ENCODE results near the gene NTN5.
"Not testable (repeated sequence)": the region's sequence is repeated elsewhere in the genome, so short reads cannot be mapped to it uniquely, and the experiment has no call there.

Gene NTN5

GRCh38 chr19:48672994-48673393, at the start of gene NTN5:
TSS of gene NTN5 (minus strand) at chr19:48673017. CDS start at chr19:48670986, 2,031 bp downstream.
- no peak for DNase-seq (ENCODE audit: low read depth in 2 of 2)

- DNase-seq (ENCODE audit: low read depth in 2 of 2) = no peak
These were observed 49.4 kb upstream of the NTN5 start for GRCh38 chr19:48722196-48722708.

- DNase-seq (ENCODE audit: low read depth in 2 of 2) = peak; percentile 64 to 83
These were observed 47.9 kb upstream of the NTN5 start for GRCh38 chr19:48720613-48721296.

- DNase-seq (ENCODE audit: low read depth in 2 of 2) = no peak
These were observed 47.4 kb upstream of the NTN5 start for GRCh38 chr19:48720251-48720612.

GRCh38 chr19:48719263-48720171, 46.7 kb upstream of the NTN5 start, which contains the start of gene MAMSTR:
TSS of gene MAMSTR (minus strand) at chr19:48719725. CDS start at chr19:48719031, 694 bp downstream.
- no peak for DNase-seq (ENCODE audit: low read depth in 2 of 2)

- DNase-seq (ENCODE audit: low read depth in 2 of 2) = no peak
These were observed 46.0 kb upstream of the NTN5 start for GRCh38 chr19:48718711-48719231.

GRCh38 chr19:48718106-48718505, 45.3 kb upstream of the NTN5 start:
- DNase-seq (ENCODE audit: low read depth in 2 of 2) = not testable (repeated sequence)

- DNase-seq (ENCODE audit: low read depth in 2 of 2) = no peak
These were observed 43.9 kb upstream of the NTN5 start for GRCh38 chr19:48716562-48717291.

- DNase-seq (ENCODE audit: low read depth in 2 of 2) = no peak
These were observed 42.9 kb upstream of the NTN5 start for GRCh38 chr19:48715681-48716171.

- DNase-seq (ENCODE audit: low read depth in 2 of 2) = no peak
These were observed 42.2 kb upstream of the NTN5 start for GRCh38 chr19:48714759-48715675.

GRCh38 chr19:48713864-48714755, 41.3 kb upstream of the NTN5 start:
- DNase-seq (ENCODE audit: low read depth in 2 of 2) = peak; percentile 94 to 95

- DNase-seq (ENCODE audit: low read depth in 2 of 2) = no peak
These were observed 40.4 kb upstream of the NTN5 start for GRCh38 chr19:48713041-48713863.

- DNase-seq (ENCODE audit: low read depth in 2 of 2) = no peak
These were observed 38.4 kb upstream of the NTN5 start for GRCh38 chr19:48711106-48711662.

- no peak for DNase-seq (ENCODE audit: low read depth in 2 of 2)
These were observed 35.7 kb upstream of the NTN5 start for GRCh38 chr19:48708471-48708870.

GRCh38 chr19:48705431-48705830, 32.6 kb upstream of the NTN5 start:
- no peak for DNase-seq (ENCODE audit: low read depth in 2 of 2)

GRCh38 chr19:48703316-48703715, 30.5 kb upstream of the NTN5 start:
- no peak for DNase-seq (ENCODE audit: low read depth in 2 of 2)

GRCh38 chr19:48702701-48703100, 29.9 kb upstream of the NTN5 start:
- no peak for DNase-seq (ENCODE audit: low read depth in 2 of 2)

GRCh38 chr19:48698046-48698445, 25.2 kb upstream of the NTN5 start:
- DNase-seq (ENCODE audit: low read depth in 2 of 2) = no peak

Data from stimulated activated CD8-positive, alpha-beta memory T cell treated with anti-CD3 and anti-CD28 coated beads, Interleukin-15, amount 100 ng/mL, for 4 hours (primary cell).